K562 (cell line): ENCODE results near the gene RMND5B. TPM values are rescaled to one million over a fixed set of nuclear protein-coding genes. Genes with fewer than 3 reads are reported as not detected.

Experiments used
- ARID4B ChIP-seq: sonication (generic); formaldehyde crosslinking; IDR thresholded peaks from 2 replicates; pipeline ENCODE4 v1.8.0; 2022; ENCODE audit warnings: mild to moderate bottlenecking, missing genetic modification reagents
- BHLHE40 ChIP-seq: IDR thresholded peaks from 2 replicates; pipeline ENCODE4 v1.6.1; 2011; ENCODE audit warnings: low read length, improper control_type of control experiment
- CUX1 ChIP-seq: fragments of 200-800 bp; sonication (Bioruptor generic); IDR thresholded peaks from 2 replicates; pipeline ENCODE4 v1.6.1; 2016; ENCODE audit warnings: missing genetic modification characterization, missing compliant biosample characterization
- HDAC6 ChIP-seq: IDR thresholded peaks from 2 replicates; pipeline ENCODE4 v1.6.1; 2012; ENCODE audit warnings: low read depth, mild to moderate bottlenecking, control low read depth, inconsistent platforms, low read length, moderate library complexity
- KAT8 ChIP-seq: fragments of 450-650 bp; IDR thresholded peaks from 2 replicates; pipeline ENCODE4 v1.6.1; 2016; ENCODE audit warnings: low read depth, mild to moderate bottlenecking
- NFIC ChIP-seq: fragments of 450-650 bp; IDR thresholded peaks from 2 replicates; pipeline ENCODE4 v1.6.1; 2017; ENCODE audit warnings: mild to moderate bottlenecking, inconsistent platforms
- PHB ChIP-seq: fragments of 250-450 bp; sonication (Bioruptor Pico); IDR thresholded peaks from 2 replicates; pipeline ENCODE4 v1.5.0; 2021
- PHF21A ChIP-seq: fragments of 450-650 bp; IDR thresholded peaks from 2 replicates; pipeline ENCODE4 v1.6.1; 2017; ENCODE audit warnings: low read depth, borderline replicate concordance
- SMARCB1 ChIP-seq: IDR thresholded peaks from 2 replicates; pipeline ENCODE4 v1.6.1; 2011; ENCODE audit warnings: improper control_type of control experiment, low read depth; ENCODE audit not compliant: insufficient read length
- TEAD1 ChIP-seq, 2 experiments: fragments of 450-650 bp in 1 of 2; sonication (generic) in 1 of 2; formaldehyde crosslinking; IDR thresholded peaks; 2 replicates each; pipeline versions ENCODE4 v1.4.0 to v1.8.0; 2020 to 2022; ENCODE audit warnings: mild to moderate bottlenecking in 2 of 2, missing genetic modification reagents in 1 of 2
- THAP12 ChIP-seq: fragments of 250-450 bp; sonication (Bioruptor Pico); IDR thresholded peaks from 2 replicates; pipeline ENCODE4 v1.9.0; 2021; ENCODE audit warnings: mild to moderate bottlenecking, inconsistent platforms
- U2AF1 ChIP-seq: fragments of 200-400 bp; formaldehyde crosslinking; optimal IDR thresholded peaks from 2 replicates; pipeline ENCODE3; 2017; ENCODE audit warnings: mild to moderate bottlenecking, low read depth, low read length, moderate library complexity
- ZNF143 ChIP-seq: sonication (generic); formaldehyde crosslinking; IDR thresholded peaks from 2 replicates; pipeline ENCODE4 v1.9.0; 2022; ENCODE audit warnings: mild to moderate bottlenecking, missing genetic modification reagents
- ZNF277 ChIP-seq: fragments of 250-450 bp; sonication (Bioruptor Pico); IDR thresholded peaks from 2 replicates; pipeline ENCODE4 v1.8.0; 2022; ENCODE audit warnings: inconsistent platforms, mild to moderate bottlenecking, moderate library complexity, borderline replicate concordance
- ZNF77 ChIP-seq: fragments of 250-450 bp; sonication (Bioruptor Pico); IDR thresholded peaks from 2 replicates; pipeline ENCODE4 v1.5.0; 2020
- polyA plus RNA-seq, 8 experiments: library from polyadenylated mRNA; depleted of rRNA in 4 of 8; stranded (reverse) in 5 of 8; unstranded in 3 of 8; fragments of >200 nt; fragmentation: Nextera tagmentation in 2 of 8; fragmentation: Illumina TruSeq in 1 of 8; extraction: Ambion mirVana in 2 of 8; extraction: Trizol in 1 of 8; gene quantifications; 2 replicates each; pipeline versions ENCODE4 v1.2.1 to v1.2.3, GENCODE V29; 2011 to 2014; ENCODE audit warnings: inconsistent platforms in 1 of 8, missing spikeins in 1 of 8
- total RNA-seq, 7 experiments: library from RNA; depleted of rRNA in 6 of 7; stranded (reverse); fragments of >200 nt in 6 of 7; fragmentation: Illumina TruSeq in 2 of 7; extraction: Trizol in 2 of 7; gene quantifications; 2 replicates each; pipeline versions ENCODE4 v1.2.1 to v1.2.3, GENCODE V29; 2011 to 2021; ENCODE audit warnings: low replicate concordance in 1 of 7

The RMND5B gene
- total and polyA plus RNA-seq, 9 of the 15 experiments (the other 6 are each of a cell fraction or from before 2014, with no cell fraction given) = 2.6 to 57.0 (median 28.3) TPM

GRCh38 chr5:178113141-178113787 lies 17.6 kb upstream of the RMND5B start, which contains the start of gene N4BP3 (continued):
- TF ChIP-seq CUX1 (CRISPR knock-in tag) (no peak), THAP12 (CRISPR knock-in tag) (no peak), U2AF1 (no peak), ZNF143 (CRISPR knock-in tag) (no peak), KAT8 (no peak), HDAC6 (no peak), ZNF77 (CRISPR knock-in tag) (no peak), PHB (CRISPR knock-in tag) (no peak), ARID4B (CRISPR knock-in tag) (peak; percentile 89), BHLHE40 (peak; percentile 29), PHF21A (peak; percentile 10; the same call in 1 of the 2 replicates), NFIC (no peak), SMARCB1 (no peak), ZNF277 (CRISPR knock-in tag) (no peak), TEAD1 (CRISPR knock-in tag; IDR thresholded peaks at IDR 0.05) (peak in 1 of 2 experiments; percentile 63; a peak in 1 of 4 replicates)
